ENCODE results near the gene HPX. TPM values are rescaled to one million over a fixed set of nuclear protein-coding genes. Genes with fewer than 3 reads are reported as not detected.

The HPX gene
- total RNA-seq, 1 experiment from 2014 or later = 1.2 TPM

DNA sequence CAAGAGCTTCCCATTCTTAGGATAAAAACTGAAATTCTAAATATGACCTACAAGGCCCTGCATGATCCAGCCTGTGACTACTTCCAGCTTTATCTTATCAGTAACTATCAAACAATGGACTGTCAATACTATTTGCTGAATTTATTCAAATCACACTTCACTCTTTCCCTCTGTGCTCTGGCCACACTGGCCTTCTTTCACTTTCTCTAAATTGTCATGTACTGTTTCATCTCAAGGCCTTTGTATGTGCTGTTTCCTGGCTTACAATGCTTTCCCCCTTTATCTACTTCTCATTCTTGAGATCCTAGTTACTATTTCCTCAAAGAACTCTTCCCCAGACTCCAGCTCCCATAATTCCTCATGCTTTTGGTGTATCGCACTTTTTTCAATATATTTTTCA, 46.2 kb upstream of the HPX start:
- no peak overlapping the region for H3K56ac ChIP-seq (ENCODE audit: insufficient read length, low read depth, low read length)
- H3K9ac ChIP-seq (ENCODE audit: extremely low read depth, insufficient read length, low read length) = no peak overlapping the region
- no peaks in the 10 kb centered on the region for H3K27me3 ChIP-seq (ENCODE audit: insufficient read depth, low read length)
- Mint-ChIP-seq H3K27me3 (ENCODE audit: low read depth) (no peaks in the 10 kb centered on the region), H3K9me3 (no peaks in the 10 kb centered on the region), H3K4me1 (peaks cover 3 to 4% of the 10 kb centered on the region in 2 experiments; a peak in 3 of 4 replicates), H3K36me3 (ENCODE audit: insufficient read depth in 1 of 3, low read depth in 3 of 3) (peaks cover 14 to 15% (median 15%) of the 10 kb centered on the region in 3 experiments; a peak in 6 of 7 replicates), H3K27ac (no peak overlapping the region), H3K4me3 (no peak overlapping the region)
- H3K23ac ChIP-seq (ENCODE audit: insufficient read length, low read depth, low read length) = no peak overlapping the region
- no peaks in the 10 kb centered on the region for H3K4me1 ChIP-seq (ENCODE audit: insufficient read depth, low read length)
- H4K8ac ChIP-seq (replicated peaks; ENCODE audit: insufficient read length, low read depth, low read length) = no peak overlapping the region
- H3K18ac ChIP-seq (ENCODE audit: insufficient read length, low read depth, low read length) = no peak overlapping the region
- no peaks in the 10 kb centered on the region for H4K20me1 ChIP-seq (ENCODE audit: control insufficient read depth, insufficient read depth, insufficient read length)
- no peak overlapping the region for H3K27ac ChIP-seq (ENCODE audit: insufficient read length, low read depth, low read length)
- H3K4ac ChIP-seq (ENCODE audit: low read depth, low read length) = no peak overlapping the region
- H2BK15ac ChIP-seq (ENCODE audit: low read depth, low read length) = no peak overlapping the region
- no peak overlapping the region for H2BK12ac ChIP-seq (ENCODE audit: insufficient read length, low read depth, low read length)
- no peak overlapping the region for H4K5ac ChIP-seq (ENCODE audit: insufficient read length, low read depth, low read length)
- no peak overlapping the region for H2BK20ac ChIP-seq (ENCODE audit: low read depth, low read length, poor library complexity, severe bottlenecking)
- H3K79me1 ChIP-seq (ENCODE audit: insufficient read depth, low read depth, low read length, poor library complexity, severe bottlenecking) = peaks cover 10% of the 10 kb centered on the region
- H3K79me2 ChIP-seq (ENCODE audit: insufficient read depth, low read length) = peaks cover 5% of the 10 kb centered on the region; the same call in 1 of the 2 replicates
- H2BK120ac ChIP-seq (ENCODE audit: low read depth, low read length, poor library complexity, severe bottlenecking) = no peak overlapping the region
- no peak overlapping the region for H2AK5ac ChIP-seq (ENCODE audit: insufficient read length, low read length)
- no CpG with 5 or more reads among the region's 1 CpG for WGBS (ENCODE audit: extremely low coverage, insufficient read length, low lambda C conversion rate)
- H2AFZ ChIP-seq (ENCODE audit: low read length) = no peak overlapping the region
- TF ChIP-seq, protein P1, sequence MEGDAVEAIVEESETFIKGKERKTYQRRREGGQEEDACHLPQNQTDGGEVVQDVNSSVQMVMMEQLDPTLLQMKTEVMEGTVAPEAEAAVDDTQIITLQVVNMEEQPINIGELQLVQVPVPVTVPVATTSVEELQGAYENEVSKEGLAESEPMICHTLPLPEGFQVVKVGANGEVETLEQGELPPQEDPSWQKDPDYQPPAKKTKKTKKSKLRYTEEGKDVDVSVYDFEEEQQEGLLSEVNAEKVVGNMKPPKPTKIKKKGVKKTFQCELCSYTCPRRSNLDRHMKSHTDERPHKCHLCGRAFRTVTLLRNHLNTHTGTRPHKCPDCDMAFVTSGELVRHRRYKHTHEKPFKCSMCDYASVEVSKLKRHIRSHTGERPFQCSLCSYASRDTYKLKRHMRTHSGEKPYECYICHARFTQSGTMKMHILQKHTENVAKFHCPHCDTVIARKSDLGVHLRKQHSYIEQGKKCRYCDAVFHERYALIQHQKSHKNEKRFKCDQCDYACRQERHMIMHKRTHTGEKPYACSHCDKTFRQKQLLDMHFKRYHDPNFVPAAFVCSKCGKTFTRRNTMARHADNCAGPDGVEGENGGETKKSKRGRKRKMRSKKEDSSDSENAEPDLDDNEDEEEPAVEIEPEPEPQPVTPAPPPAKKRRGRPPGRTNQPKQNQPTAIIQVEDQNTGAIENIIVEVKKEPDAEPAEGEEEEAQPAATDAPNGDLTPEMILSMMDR (conservative IDR thresholded peaks at IDR 0.05) = no peak
- peaks cover 2% of the 10 kb centered on the region for H3K23me2 ChIP-seq (ENCODE audit: insufficient read length, low read depth, low read length, poor library complexity, severe bottlenecking)
- H2BK5ac ChIP-seq (ENCODE audit: insufficient read length, low read length) = no peak overlapping the region
- H3K9me3 ChIP-seq (ENCODE audit: control insufficient read depth, low read depth, low read length) = no peaks in the 10 kb centered on the region
- H3K4me2 ChIP-seq (ENCODE audit: insufficient read depth, insufficient read length, low read length) = no peak overlapping the region
- no peak for DNase-seq
- no peak overlapping the region for H3K14ac ChIP-seq (ENCODE audit: insufficient read depth, low read length)
- H4K91ac ChIP-seq (ENCODE audit: insufficient read length, low read depth, low read length) = no peak overlapping the region
- no peak overlapping the region for H3T11ph ChIP-seq (ENCODE audit: low read length)
